Left renal pelvis (tissue), 4 donors: Measurements from ENCODE around the gene PCBP4. TPM values are rescaled to one million over a fixed set of nuclear protein-coding genes. Genes with fewer than 3 reads are reported as not detected.
"Not testable (repeated sequence)": the region's sequence is repeated elsewhere in the genome, so short reads cannot be mapped to it uniquely, and the experiment has no call there.

ENCODE experiments used
- DNase-seq, 4 donors: peaks; one replicate each; pipeline ENCODE4 v3.0.0-alpha.2; 2013; ENCODE audit warnings: low read depth in 4 of 4, low spot score in 3 of 4
- polyA plus RNA-seq, 4 donors: library from polyadenylated mRNA; unstranded; fragments of 120-200 nt; gene quantifications; one replicate each; pipeline ENCODE4 v1.2.1, GENCODE V29; 2013; ENCODE audit not compliant: insufficient read length in 4 of 4

PCBP4 gene
- polyA plus RNA-seq, 4 donors: 49.4 to 80.4 (median 54.2) TPM

GRCh38 chr3:51995346-51996163, 28.3 kb upstream of the PCBP4 start, which contains the start of gene RPL29:
RPL29 (minus strand) TSS chr3:51995895; CDS start chr3:51995461, 434 bp downstream.
- DNase-seq: peak in 3 of 4 donors; percentile 91 to 94 (median 93)

DNA sequence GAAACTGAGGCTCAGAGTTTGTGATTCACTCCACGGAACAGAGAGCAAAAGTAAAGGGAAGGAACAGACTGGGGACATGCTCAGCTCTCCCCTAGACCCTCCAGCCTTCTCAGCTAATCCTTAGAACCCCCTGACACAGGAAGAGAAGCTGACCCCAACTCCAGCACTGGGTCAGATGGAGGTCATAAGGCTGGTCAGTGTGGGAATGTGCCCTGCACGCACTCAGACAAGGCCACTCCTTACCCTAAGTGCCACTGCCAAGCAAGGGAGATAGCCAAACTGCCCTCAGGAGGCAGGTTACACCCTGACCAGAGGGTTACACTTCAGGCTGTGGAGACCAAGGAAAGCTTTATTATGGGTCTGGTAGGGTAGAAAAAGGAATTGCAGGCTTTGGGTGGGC, 27.3 kb upstream of the PCBP4 start:
- no peak for DNase-seq

DNA sequence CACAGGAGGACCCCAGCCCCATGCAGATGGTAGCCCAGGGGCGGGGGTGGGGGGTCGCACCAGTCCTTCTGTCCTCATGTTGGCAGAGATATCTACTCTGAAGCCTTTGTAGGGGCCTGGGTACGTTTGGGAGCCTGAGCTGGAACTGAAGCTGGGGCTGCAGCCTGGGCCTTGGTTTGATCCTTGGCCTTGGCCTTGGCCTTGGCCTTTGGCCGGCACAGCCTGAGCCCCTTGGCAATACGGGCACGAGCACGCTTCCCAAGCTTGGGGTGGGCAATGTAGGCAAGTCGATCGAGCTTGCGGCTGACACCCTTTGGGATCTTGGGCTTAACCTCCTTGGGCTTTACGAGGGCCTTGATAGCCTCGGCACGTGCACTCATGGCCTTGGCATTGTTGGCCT, 26.4 kb upstream of the PCBP4 start:
- DNase-seq: not testable (repeated sequence)

GRCh38 chr3:51992017-51992682, 24.9 kb upstream of the PCBP4 start:
- DNase-seq: no peak

DNA sequence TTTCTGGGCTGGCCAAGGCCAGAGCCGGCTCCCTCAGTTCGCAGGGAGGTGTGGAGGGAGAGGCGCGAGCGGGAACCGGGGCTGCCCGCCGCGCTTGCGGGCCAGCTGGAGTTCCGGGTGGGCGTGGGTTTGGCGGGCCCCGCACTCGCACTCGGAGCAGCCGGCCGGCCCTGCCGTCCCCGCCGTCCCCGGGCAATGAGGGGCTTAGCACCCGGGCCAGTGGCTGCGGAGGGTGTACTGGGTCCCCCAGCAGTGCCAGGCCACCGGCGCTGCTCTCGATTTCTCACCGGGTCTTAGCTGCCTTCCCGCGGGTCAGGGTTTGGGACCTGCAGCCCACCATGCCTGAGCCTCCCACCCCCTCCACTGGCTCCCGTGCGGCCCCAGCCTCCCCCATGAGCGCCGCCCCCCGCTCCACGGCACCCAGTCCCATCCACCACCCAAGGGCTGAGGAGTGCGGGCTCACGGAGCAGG, 23.3 kb upstream of the PCBP4 start:
- DNase-seq: not testable (repeated sequence)

GRCh38 chr3:51988286-51989146, 21.3 kb upstream of the PCBP4 start:
- DNase-seq: no peak

- DNase-seq: no peak
Measured at GRCh38 chr3:51987568-51987967, 20.3 kb upstream of the PCBP4 start.

- DNase-seq: no peak
Measured at GRCh38 chr3:51986010-51986947, 19.0 kb upstream of the PCBP4 start.

GRCh38 chr3:51985063-51985462, 17.8 kb upstream of the PCBP4 start:
- no peak for DNase-seq

DNA sequence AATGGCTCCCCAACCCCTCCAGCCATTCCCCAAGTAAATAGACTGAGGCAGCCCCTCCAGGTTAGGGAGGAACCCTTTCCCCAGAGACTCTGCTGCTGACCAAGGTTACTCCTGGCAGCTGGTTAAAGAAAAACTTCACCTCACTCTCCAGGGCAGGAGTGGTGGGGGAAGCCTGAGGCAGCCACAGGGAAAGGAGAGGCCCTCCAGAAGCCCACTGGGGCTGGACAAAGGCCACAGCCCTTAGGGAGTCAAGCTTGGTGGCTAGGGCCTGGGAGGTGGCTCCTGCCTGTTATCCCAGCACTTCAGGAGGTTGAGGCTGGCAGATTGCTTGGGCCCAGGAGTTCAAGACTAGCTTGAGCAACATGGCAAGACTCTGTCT, 17.0 kb upstream of the PCBP4 start:
- DNase-seq: no peak

DNA sequence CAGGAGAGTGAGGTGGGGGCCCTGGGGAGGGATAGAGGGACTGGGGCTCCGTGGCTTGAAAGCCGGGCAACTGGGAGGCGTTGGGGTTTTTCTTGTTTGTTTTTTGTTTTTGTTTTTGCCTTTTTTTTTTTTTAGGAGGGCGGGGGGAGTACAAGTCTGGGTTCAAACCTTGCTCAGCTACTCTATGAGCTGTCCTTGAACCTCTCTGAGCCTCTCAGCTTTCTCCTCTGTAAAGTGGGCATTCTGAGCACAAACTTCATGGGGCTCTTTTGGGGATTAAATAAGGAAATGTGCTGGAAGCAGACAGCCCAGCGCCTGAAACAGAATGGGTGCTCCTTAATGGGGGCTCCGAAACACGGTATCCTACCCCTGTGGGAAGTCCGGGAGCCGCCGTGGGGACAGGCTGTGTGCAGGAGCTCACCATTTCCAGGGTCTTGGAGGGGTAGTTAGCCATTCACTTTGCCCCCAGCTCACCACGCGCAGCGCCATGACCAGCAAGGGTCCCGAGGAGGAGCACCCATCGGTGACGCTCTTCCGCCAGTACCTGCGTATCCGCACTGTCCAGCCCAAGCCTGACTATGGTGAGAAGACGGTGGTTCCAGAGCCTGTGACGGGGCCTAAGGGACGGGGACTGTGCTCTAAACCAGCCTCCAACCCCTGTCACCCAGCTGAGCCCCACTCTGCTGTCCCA, 16.5 kb upstream of the PCBP4 start:
- DNase-seq: no peak

- peak in 1 of 4 donors; percentile 73 for DNase-seq
Measured at GRCh38 chr3:51982838-51983577, 15.8 kb upstream of the PCBP4 start, which contains the start of gene ACY1. ACY1 (plus strand) TSS chr3:51983535; CDS start chr3:51984065, 530 bp downstream.

- DNase-seq: no peak
Measured at GRCh38 chr3:51982352-51982837, 15.1 kb upstream of the PCBP4 start.

GRCh38 chr3:51980253-51980652, 13.0 kb upstream of the PCBP4 start:
- DNase-seq: no peak

DNA sequence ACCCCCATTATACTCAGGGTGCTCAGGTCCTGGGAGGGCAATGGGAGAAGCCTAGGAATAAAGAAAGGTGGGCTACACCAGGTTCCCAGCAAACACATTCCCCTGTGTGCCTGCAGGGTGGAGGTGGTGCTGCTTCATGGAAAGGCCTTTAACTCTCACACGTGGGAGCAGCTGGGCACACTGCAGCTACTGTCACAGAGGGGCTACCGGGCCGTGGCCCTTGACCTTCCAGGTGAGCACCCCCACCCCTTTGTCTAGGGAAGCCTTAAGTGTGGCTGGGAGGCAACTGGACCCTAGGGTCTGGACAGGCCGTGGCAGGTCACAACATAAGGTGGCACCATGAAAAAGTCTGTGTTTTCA, 10.9 kb upstream of the PCBP4 start:
- no peak for DNase-seq

DNA sequence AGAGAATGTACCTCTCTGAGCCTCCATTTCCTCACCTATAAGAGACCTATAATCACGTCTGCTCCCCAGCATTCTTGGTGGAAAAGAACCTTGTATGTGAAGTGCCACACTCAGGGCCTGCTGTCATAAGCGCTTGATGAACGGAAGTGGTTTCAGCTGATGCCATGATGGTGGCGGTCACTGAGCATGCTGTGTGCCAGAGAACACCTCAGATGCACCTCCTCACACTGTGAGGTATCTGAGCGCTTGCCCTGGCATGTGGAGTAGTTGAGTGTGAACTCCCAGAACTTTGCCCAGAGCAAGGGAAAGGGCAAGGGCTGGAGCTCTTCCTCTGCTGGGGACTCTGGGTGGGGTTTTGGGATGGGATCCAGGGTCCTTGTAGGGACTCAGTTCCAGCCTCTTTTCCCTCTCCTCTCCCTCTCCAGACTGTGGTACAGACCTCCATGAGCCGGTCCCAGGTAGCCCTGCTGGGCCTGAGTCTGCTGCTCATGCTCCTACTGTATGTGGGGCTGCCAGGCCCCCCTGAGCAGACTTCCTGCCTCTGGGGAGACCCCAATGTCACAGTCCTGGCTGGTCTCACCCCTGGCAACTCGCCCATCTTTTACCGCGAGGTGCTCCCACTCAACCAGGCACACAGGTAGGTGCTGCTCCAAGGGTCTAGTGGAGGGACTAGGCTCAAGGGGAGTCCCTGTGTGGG, 10.3 kb upstream of the PCBP4 start:
- DNase-seq: no peak

GRCh38 chr3:51975852-51976549, 8.7 kb upstream of the PCBP4 start:
- no peak for DNase-seq
